ENCODE measurements around the gene MCF2L2. TPM values are rescaled to one million over a fixed set of nuclear protein-coding genes. Genes with fewer than 3 reads are reported as not detected.
A peak's percentile ranks its signal among the peaks of the same experiment; 100 is the strongest.

Gene MCF2L2
- total and polyA plus RNA-seq, 2 experiments from 2014 or later = 6.7 to 14.6 TPM

DNA sequence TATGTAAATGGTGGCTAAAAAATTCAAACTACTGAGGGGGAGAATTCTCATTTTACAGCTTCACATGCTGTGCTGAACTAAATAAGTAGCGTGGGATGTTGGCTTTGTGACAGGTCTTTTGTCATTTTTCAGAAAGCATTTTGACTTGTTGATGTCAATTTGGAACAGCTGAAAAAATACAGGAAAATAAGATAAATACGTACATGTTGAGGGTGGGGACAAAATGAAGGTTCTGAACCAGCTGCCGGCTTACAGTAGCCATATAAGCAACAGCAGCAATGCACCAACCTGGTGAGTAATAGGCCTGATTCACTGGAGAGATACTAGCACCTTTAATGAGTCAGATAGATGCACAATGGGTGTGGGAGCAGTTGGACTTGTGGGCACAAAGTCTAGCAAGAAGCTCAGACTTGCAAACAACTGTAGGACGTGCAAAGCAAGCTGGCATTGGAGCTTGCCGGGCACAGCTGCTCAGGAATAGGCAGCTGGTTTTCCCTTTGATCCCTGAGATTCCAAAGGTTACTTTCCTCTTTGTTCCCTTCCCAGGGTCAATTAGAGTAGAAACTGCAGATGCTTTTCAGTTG is 162.5 kb downstream of the MCF2L2 start:
- peak overlapping the region; percentile 44 for H3K4me3 ChIP-seq
- H3K27me3 Mint-ChIP-seq (ENCODE audit: insufficient read depth, low read depth, poor library complexity) = peaks cover 4% of the 10 kb centered on the region

More for the DNA sequence above, 162.5 kb downstream of the MCF2L2 start:
- Mint-ChIP-seq H3K9me3 (no peaks in the 10 kb centered on the region), H3K36me3 (ENCODE audit: low read depth) (peaks cover 6% of the 10 kb centered on the region; the same call in 2 of the 3 replicates), H3K27ac (no peak overlapping the region), H3K4me3 (no peak overlapping the region), H3K4me1 (peaks cover 26% of the 10 kb centered on the region)
- peak overlapping the region; percentile 54 for H3K4me2 ChIP-seq
- H3F3A ChIP-seq (replicated peaks; ENCODE audit: low read depth) = no peaks in the 10 kb centered on the region
- no peak overlapping the region for H2AFZ ChIP-seq
- peak overlapping the region; percentile 88 for H3K27ac ChIP-seq (ENCODE audit: low read depth)
- no peaks in the 10 kb centered on the region; the same call in 1 of the 2 replicates for H3K9me2 ChIP-seq (ENCODE audit: insufficient read depth)
- H4K20me1 ChIP-seq (replicated peaks; ENCODE audit: insufficient read depth) = no peaks in the 10 kb centered on the region
- DNase-seq (ENCODE audit: low spot score) (peak; percentile 59), ATAC-seq (peak; percentile 7; the same call in 2 of the 3 replicates)
- peaks cover 54% of the 10 kb centered on the region for H3K4me1 ChIP-seq (ENCODE audit: insufficient read depth)
- H3K27me3 ChIP-seq (ENCODE audit: insufficient read depth) = no peaks in the 10 kb centered on the region
- no peak for TF ChIP-seq EZH2 (IDR thresholded peaks at IDR 0.05; ENCODE audit: low read depth, unreplicated experiment)
- TF ChIP-seq, protein P1, sequence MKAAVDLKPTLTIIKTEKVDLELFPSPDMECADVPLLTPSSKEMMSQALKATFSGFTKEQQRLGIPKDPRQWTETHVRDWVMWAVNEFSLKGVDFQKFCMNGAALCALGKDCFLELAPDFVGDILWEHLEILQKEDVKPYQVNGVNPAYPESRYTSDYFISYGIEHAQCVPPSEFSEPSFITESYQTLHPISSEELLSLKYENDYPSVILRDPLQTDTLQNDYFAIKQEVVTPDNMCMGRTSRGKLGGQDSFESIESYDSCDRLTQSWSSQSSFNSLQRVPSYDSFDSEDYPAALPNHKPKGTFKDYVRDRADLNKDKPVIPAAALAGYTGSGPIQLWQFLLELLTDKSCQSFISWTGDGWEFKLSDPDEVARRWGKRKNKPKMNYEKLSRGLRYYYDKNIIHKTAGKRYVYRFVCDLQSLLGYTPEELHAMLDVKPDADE (IDR thresholded peaks at IDR 0.05) = no peak
- no peak for TF ChIP-seq NANOG (IDR thresholded peaks at IDR 0.05; ENCODE audit: borderline replicate concordance)
- TF ChIP-seq, protein P2, sequence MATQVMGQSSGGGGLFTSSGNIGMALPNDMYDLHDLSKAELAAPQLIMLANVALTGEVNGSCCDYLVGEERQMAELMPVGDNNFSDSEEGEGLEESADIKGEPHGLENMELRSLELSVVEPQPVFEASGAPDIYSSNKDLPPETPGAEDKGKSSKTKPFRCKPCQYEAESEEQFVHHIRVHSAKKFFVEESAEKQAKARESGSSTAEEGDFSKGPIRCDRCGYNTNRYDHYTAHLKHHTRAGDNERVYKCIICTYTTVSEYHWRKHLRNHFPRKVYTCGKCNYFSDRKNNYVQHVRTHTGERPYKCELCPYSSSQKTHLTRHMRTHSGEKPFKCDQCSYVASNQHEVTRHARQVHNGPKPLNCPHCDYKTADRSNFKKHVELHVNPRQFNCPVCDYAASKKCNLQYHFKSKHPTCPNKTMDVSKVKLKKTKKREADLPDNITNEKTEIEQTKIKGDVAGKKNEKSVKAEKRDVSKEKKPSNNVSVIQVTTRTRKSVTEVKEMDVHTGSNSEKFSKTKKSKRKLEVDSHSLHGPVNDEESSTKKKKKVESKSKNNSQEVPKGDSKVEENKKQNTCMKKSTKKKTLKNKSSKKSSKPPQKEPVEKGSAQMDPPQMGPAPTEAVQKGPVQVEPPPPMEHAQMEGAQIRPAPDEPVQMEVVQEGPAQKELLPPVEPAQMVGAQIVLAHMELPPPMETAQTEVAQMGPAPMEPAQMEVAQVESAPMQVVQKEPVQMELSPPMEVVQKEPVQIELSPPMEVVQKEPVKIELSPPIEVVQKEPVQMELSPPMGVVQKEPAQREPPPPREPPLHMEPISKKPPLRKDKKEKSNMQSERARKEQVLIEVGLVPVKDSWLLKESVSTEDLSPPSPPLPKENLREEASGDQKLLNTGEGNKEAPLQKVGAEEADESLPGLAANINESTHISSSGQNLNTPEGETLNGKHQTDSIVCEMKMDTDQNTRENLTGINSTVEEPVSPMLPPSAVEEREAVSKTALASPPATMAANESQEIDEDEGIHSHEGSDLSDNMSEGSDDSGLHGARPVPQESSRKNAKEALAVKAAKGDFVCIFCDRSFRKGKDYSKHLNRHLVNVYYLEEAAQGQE (IDR thresholded peaks at IDR 0.05; ENCODE audit: unreplicated experiment) = no peak
- TF ChIP-seq, protein P3, sequence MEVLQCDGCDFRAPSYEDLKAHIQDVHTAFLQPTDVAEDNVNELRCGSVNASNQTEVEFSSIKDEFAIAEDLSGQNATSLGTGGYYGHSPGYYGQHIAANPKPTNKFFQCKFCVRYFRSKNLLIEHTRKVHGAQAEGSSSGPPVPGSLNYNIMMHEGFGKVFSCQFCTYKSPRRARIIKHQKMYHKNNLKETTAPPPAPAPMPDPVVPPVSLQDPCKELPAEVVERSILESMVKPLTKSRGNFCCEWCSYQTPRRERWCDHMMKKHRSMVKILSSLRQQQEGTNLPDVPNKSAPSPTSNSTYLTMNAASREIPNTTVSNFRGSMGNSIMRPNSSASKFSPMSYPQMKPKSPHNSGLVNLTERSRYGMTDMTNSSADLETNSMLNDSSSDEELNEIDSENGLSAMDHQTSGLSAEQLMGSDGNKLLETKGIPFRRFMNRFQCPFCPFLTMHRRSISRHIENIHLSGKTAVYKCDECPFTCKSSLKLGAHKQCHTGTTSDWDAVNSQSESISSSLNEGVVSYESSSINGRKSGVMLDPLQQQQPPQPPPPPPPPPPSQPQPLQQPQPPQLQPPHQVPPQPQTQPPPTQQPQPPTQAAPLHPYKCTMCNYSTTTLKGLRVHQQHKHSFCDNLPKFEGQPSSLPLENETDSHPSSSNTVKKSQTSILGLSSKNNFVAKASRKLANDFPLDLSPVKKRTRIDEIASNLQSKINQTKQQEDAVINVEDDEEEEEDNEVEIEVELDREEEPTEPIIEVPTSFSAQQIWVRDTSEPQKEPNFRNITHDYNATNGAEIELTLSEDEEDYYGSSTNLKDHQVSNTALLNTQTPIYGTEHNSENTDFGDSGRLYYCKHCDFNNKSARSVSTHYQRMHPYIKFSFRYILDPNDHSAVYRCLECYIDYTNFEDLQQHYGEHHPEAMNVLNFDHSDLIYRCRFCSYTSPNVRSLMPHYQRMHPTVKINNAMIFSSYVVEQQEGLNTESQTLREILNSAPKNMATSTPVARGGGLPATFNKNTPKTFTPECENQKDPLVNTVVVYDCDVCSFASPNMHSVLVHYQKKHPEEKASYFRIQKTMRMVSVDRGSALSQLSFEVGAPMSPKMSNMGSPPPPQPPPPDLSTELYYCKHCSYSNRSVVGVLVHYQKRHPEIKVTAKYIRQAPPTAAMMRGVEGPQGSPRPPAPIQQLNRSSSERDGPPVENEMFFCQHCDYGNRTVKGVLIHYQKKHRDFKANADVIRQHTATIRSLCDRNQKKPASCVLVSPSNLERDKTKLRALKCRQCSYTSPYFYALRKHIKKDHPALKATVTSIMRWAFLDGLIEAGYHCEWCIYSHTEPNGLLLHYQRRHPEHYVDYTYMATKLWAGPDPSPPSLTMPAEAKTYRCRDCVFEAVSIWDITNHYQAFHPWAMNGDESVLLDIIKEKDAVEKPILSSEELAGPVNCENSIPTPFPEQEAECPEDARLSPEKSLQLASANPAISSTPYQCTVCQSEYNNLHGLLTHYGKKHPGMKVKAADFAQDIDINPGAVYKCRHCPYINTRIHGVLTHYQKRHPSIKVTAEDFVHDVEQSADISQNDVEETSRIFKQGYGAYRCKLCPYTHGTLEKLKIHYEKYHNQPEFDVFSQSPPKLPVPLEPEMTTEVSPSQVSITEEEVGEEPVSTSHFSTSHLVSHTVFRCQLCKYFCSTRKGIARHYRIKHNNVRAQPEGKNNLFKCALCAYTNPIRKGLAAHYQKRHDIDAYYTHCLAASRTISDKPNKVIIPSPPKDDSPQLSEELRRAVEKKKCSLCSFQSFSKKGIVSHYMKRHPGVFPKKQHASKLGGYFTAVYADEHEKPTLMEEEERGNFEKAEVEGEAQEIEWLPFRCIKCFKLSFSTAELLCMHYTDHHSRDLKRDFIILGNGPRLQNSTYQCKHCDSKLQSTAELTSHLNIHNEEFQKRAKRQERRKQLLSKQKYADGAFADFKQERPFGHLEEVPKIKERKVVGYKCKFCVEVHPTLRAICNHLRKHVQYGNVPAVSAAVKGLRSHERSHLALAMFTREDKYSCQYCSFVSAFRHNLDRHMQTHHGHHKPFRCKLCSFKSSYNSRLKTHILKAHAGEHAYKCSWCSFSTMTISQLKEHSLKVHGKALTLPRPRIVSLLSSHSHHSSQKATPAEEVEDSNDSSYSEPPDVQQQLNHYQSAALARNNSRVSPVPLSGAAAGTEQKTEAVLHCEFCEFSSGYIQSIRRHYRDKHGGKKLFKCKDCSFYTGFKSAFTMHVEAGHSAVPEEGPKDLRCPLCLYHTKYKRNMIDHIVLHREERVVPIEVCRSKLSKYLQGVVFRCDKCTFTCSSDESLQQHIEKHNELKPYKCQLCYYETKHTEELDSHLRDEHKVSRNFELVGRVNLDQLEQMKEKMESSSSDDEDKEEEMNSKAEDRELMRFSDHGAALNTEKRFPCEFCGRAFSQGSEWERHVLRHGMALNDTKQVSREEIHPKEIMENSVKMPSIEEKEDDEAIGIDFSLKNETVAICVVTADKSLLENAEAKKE (CRISPR knock-in tag; IDR thresholded peaks at IDR 0.05) = no peak
- no peak for TF ChIP-seq STAT1 (IDR thresholded peaks at IDR 0.05; ENCODE audit: unreplicated experiment)
- TF ChIP-seq ZNF114 (CRISPR knock-in tag; IDR thresholded peaks at IDR 0.05) = no peak
- no peak for TF ChIP-seq EZH2phosphoT487 (IDR thresholded peaks at IDR 0.05; ENCODE audit: unreplicated experiment)
- no peak for TF ChIP-seq JUNB (IDR thresholded peaks at IDR 0.05; ENCODE audit: unreplicated experiment)
- TF ChIP-seq, protein P4, sequence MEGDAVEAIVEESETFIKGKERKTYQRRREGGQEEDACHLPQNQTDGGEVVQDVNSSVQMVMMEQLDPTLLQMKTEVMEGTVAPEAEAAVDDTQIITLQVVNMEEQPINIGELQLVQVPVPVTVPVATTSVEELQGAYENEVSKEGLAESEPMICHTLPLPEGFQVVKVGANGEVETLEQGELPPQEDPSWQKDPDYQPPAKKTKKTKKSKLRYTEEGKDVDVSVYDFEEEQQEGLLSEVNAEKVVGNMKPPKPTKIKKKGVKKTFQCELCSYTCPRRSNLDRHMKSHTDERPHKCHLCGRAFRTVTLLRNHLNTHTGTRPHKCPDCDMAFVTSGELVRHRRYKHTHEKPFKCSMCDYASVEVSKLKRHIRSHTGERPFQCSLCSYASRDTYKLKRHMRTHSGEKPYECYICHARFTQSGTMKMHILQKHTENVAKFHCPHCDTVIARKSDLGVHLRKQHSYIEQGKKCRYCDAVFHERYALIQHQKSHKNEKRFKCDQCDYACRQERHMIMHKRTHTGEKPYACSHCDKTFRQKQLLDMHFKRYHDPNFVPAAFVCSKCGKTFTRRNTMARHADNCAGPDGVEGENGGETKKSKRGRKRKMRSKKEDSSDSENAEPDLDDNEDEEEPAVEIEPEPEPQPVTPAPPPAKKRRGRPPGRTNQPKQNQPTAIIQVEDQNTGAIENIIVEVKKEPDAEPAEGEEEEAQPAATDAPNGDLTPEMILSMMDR (conservative IDR thresholded peaks at IDR 0.05; ENCODE audit: low read depth in 2 of 2) = no peak
- no peak for TF ChIP-seq CREB1 (CRISPR knock-in tag; IDR thresholded peaks at IDR 0.05; ENCODE audit: low read depth)
- TF ChIP-seq POLR2AphosphoS5 (IDR thresholded peaks at IDR 0.05; ENCODE audit: low read depth) = no peak
- no peak for TF ChIP-seq ZNF331 (CRISPR knock-in tag; IDR thresholded peaks at IDR 0.05; ENCODE audit: low read depth)
- peaks cover 19% of the 10 kb centered on the region for H3K79me2 ChIP-seq (replicated peaks; ENCODE audit: insufficient read depth)
- H3K36me3 ChIP-seq (ENCODE audit: insufficient read depth) = no peaks in the 10 kb centered on the region

Data from GM23338 (cell line).